GM15510 (cell line): ENCODE data around the gene GDAP1L1.

Experiments
- POLR2A ChIP-seq: IDR thresholded peaks from 3 replicates; pipeline ENCODE4 v1.6.1; 2011; ENCODE audit warnings: borderline replicate concordance; ENCODE audit not compliant: insufficient read length; ENCODE audit errors: extremely low read depth

GDAP1L1 gene

GRCh38 chr20:44231713-44232468 is 15.2 kb upstream of the GDAP1L1 start:
- no peak for TF ChIP-seq POLR2A

GRCh38 chr20:44233436-44234016 is 13.6 kb upstream of the GDAP1L1 start:
- TF ChIP-seq POLR2A = no peak

GRCh38 chr20:44234566-44235317 is 12.4 kb upstream of the GDAP1L1 start:
- TF ChIP-seq POLR2A = no peak

GRCh38 chr20:44235702-44236101 is 11.4 kb upstream of the GDAP1L1 start:
- TF ChIP-seq POLR2A = no peak

DNA sequence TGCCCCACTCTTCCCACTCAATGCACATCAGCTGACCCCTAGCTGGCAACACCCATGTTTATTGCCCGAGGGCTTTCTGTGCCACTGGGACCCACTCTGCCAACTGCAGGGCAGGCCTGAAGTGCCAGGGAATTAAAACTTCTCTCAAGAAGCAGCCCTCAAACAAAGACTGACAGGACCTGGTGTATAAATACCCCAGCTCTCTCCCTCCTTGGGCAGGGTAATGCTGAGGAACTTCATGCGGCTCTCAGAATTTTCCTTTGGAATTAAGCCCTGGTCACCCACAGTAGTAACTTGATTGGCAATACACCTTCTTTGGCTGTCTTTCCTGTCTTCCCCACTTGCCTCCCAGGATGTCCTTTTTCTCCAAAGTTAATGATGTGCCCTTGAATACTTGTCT is 5.3 kb upstream of the GDAP1L1 start:
- no peak for TF ChIP-seq POLR2A

- no peak for TF ChIP-seq POLR2A
These were observed 1.1 kb upstream of the GDAP1L1 start for GRCh38 chr20:44245977-44246376.

DNA sequence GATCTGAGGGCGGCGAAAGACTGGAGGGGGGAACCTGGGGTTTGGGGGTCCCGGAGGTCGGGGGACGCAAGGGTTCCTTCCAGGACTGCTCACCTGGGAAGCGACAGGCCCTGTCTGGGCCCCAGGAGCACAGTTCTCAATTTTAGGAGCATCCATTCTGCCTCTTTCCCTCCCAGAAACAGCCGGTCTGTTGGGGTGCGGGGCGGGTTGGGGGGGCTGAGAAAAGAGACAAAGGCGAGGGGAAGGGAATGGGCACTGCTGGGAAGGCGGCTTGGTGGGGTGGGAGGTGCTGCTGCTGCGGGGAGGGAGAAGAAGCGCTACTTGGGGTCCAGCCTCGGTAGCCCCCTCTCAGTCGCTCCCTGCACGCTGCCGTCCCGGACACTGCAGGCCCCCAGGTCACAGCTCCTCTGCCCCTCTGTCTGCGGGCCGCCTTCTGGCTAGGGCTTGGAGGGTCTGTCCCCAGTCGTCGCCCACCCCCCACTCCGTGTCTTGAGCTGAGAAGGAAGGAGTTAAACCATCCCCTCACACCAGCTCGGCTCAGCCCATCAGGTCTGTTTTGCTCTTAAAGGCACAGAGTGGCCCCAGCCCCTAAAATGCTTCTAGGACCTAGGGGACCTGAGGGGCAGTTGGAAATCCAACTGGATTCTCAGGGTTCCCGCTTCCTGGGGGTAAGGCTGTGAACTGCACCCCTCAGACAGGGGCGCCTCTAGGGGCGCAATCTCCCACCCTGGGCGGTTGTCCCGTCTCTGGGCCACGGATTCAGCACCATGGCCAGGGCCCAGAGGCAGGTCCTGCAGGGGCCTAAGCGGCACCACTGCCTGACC is 690 bp downstream of the GDAP1L1 start:
- TF ChIP-seq POLR2A = no peak

DNA sequence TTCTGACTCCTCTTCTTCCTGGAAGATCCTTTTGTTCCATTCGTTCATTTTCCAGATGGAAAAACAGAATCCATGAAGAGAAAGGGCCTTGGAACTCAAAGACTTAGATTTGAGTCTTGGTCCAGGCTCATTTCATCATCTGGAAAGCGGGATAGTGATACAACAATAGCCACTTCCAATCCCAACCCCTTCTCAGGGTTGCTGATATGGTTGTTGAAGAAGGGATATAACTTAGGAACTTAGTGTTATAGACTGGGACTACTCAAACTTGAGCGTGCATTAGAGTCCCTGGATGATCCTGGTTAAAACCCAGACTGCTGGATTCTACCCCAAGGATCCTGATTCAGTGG is 1.3 kb downstream of the GDAP1L1 start:
- no peak for TF ChIP-seq POLR2A

DNA sequence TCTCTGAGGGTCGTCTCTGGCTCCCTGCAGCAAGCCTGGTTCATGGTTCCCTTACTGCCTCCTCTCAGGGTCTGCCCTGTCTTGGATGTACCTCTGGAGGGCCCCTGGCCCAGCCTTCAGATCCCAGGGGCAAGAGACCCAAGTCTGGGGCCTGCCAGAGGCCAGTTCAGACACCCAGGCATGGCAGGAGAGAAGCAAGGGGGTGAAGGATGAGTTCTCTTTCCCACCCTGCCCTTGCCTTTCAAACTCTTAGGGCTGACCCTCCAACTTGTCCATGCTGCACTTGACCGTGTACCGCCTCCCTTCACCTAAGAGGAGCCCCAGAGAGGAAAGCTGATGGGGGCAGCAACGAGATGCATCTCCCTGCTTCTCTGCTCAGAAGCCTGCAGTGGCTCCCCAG is 4.2 kb downstream of the GDAP1L1 start:
- TF ChIP-seq POLR2A = no peak

DNA sequence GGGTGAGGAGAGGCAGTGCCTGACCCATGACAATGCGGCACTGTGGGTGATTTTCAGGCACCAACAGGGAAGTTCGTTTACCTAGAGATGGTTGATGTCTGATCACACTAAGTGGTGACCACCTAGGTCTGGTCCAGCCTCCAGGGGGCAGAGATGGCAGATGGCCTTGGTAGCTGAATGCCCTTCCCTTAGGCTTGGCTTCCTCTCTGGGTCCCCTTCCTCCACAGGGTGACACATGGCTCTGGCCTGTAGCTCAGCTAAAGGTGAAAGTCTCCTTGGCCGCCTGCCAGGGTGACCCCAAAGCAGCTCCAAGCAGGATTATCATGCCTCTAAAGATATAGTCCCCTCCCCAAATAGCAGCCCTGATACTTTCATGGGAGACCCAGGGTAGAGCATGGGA is 6.4 kb downstream of the GDAP1L1 start:
- TF ChIP-seq POLR2A = no peak

DNA sequence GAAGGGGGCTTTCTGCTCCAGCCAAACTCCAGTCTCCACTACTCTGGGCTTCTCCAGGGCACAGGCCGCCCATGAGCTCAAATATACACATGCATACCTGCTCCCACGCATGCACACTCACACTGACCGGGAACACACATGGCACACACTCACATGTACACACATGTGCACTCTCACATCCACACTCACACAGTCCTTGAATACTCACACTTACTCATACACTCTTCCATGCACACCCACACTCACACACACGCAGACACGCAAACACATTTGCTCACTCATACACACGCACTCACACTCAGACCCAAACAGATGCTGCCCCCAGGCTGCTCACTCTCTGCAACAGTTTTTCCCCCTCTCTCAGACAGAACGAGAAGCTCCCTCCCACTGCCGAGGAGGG is 7.0 kb downstream of the GDAP1L1 start:
- no peak for TF ChIP-seq POLR2A

GRCh38 chr20:44255942-44256341 is 8.8 kb downstream of the GDAP1L1 start:
- TF ChIP-seq POLR2A = no peak

DNA sequence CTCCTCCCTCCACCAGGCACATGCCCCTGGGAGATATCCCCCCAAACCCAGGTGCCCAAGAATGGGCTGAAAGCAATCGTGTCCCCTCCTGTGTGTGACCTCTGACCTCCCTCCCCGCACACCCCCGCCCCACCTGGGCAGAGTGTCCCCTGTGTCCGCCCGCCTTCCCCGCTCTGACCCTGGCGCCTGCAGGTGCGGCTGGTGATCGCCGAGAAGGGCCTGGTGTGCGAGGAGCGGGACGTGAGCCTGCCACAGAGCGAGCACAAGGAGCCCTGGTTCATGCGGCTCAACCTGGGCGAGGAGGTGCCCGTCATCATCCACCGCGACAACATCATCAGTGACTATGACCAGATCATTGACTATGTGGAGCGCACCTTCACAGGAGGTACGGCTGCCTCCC is 9.9 kb downstream of the GDAP1L1 start:
- no peak for TF ChIP-seq POLR2A

- no peak for TF ChIP-seq POLR2A
These were observed 11.2 kb downstream of the GDAP1L1 start for GRCh38 chr20:44258226-44258890.
